ENCODE results near the gene KCNN3. TPM values are rescaled to one million over a fixed set of nuclear protein-coding genes. Genes with fewer than 3 reads are reported as not detected.

The KCNN3 gene
- total RNA-seq, 2 donors from 2014 or later = 0.04 to 0.32 TPM

DNA sequence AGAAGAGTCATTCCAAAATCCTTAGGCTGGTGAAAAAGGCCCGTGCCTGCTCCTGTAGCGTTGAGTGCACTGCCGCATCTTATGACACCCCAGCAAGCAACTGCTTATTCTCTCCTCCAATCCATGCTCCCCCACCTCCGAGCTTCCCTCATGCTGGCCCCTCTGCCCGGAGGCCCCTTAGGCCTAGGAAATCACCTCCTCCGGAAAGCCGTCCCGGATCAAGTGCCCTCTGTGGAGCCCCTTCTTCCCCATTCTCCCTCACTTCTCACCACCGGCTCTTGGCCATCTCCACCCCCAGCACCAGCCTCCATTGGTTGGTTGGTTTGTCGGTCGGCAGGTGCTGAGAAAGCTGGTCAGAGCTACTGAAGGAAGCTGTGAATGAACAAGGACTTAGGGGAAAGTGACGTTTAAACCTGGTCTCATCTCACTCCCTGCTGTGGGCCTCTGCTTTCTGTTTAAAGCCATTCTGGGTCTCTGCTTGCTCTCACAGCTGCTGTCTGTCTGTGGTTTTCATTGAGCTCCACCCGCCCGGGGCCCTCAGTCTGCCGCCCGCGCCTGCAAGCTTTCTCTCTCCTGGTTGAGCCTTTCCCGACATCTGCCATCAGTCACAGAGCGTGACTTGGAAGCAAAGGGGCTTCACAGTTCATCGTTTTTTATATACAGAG is 122.2 kb downstream of the KCNN3 start:
- ATAC-seq = peak; percentile 75 to 83
- peak in 1 of 2 donors; percentile 56 for DNase-seq (ENCODE audit: low spot score in 2 of 2)
- peak overlapping the region; percentile 92 to 95 for H3K27ac Mint-ChIP-seq
- no peaks in the 10 kb centered on the region for H3K36me3 Mint-ChIP-seq
- no peaks in the 10 kb centered on the region for H3K9me3 Mint-ChIP-seq

DNA sequence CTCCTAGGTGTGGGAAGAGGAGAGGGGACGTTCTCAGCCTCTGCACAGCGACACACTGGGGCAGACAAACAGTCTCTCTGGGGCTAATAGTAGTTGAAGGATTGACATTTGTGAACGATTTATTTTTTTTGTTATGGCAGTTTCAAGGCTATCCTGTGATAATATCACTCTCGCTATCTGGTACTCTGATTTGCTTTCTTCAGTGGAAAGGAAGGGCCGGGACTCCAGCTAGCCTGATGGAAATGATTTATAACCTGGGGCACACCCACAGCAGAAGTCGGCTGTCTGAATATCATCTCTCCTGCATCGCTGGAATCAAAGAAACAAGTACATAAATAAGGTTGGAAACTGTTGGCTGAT is 122.7 kb downstream of the KCNN3 start:
- peak overlapping the region; percentile 92 to 95 for H3K27ac Mint-ChIP-seq
- DNase-seq (ENCODE audit: low spot score in 2 of 2) (no peak), ATAC-seq (no peak)
- H3K9me3 Mint-ChIP-seq = no peaks in the 10 kb centered on the region
- H3K36me3 Mint-ChIP-seq = no peaks in the 10 kb centered on the region

DNA sequence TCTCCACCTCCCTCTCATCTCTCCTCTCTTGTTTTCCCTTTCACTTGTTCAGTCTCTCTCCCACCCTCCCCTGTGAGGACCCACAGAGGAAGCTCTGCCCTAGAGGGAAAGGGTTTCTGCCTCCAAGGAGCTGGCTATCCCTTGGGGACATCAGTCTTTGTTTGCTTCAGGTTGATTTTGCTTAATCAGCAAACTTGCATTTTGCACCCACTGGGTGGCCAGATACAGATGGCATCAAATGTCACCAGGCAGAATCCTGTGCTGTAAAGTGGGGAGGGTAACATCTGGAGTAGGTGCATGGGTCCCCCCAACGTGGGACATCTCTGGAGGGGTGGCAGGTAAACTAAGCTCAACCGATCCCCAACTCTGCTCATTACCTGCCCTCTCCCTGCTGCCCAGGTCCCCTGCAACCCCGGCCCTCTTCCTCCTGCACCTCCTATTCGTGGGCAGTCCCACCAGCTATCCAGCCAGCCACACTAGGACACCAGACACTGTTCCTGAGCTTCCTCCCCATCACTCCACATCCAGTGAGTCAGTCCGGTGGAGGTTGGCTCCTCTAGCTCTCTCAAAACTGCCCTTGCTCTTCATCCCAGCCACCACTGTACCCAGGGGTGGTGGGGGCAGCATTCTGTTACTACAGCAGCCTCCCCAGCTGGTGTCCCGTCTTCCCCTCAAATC is 123.3 kb downstream of the KCNN3 start:
- no peaks in the 10 kb centered on the region for H3K36me3 Mint-ChIP-seq
- no peak for ATAC-seq
- DNase-seq (ENCODE audit: low spot score in 2 of 2) = no peak
- H3K9me3 Mint-ChIP-seq = no peaks in the 10 kb centered on the region
- peak overlapping the region in 1 of 2 donors; percentile 92 for H3K27ac Mint-ChIP-seq

DNA sequence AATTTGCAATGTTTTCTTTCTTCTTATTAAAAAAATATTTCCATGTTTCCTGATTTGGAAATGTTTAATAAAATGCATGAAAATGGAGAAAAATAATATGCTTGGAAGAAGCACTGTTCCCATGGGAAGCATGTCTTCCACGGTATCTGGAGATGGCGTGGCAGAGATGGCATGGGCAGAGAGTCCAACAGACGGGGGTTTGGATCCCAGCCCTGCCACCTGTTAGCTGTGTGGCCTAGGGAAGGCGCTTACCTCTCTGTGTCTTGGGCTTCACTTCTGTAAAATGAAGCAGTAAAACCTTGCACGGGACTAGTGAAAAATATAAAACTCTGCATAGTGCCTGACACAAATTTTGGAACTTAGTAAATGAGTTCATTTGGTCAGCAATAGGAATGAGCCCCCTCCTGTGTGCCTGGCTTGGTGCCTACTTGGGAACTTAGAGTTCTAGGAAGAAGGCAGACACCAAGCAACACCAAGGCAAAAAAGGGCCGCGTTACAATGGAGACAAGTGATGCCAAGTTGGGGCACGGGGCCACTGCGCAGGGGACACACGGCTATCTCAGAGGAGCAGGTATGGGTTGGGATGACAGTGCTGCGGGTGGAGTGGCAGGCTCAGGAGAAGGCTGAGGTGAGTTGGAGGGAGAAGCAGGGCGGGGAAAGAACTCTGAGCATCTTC is 124.2 kb downstream of the KCNN3 start:
- ATAC-seq = no peak
- Mint-ChIP-seq H3K9me3 (peaks cover 0 to 4% of the 10 kb centered on the region in 2 donors), H3K27ac (peak overlapping the region in 1 of 2 donors; percentile 5)

DNA sequence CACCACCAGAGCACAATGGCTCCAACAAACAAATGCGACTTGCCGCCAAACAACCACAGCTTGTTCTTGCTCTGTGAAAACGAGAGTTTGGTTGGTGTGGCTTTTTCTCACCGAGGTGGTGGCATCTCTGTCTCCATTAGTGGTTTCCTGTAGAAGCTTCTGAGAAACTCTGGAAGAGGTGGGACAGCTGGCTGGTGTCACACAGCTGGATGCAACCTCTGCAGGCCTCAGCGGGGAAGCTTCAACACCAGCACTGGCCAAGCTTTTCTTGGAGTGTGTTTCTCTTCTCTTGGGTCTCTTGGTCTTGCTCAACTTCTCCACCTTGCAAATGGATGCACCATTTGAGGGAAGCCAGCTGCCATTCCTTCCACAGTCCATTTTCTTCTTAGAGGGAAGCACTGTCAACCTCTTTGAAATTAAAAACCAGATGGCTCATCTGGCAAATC is 124.8 kb downstream of the KCNN3 start:
- Mint-ChIP-seq H3K9me3 (peaks cover 0 to 4% of the 10 kb centered on the region in 2 donors), H3K36me3 (peaks cover 0 to 5% of the 10 kb centered on the region in 2 donors), H3K27ac (peak overlapping the region in 1 of 2 donors; percentile 31)
- ATAC-seq (peak; percentile 29 to 32), DNase-seq (ENCODE audit: low spot score in 2 of 2) (no peak)

More for the DNA sequence above, 124.2 kb downstream of the KCNN3 start:
- DNase-seq (ENCODE audit: low spot score in 2 of 2) = no peak
- peaks cover 0 to 4% of the 10 kb centered on the region in 2 donors for H3K36me3 Mint-ChIP-seq

DNA sequence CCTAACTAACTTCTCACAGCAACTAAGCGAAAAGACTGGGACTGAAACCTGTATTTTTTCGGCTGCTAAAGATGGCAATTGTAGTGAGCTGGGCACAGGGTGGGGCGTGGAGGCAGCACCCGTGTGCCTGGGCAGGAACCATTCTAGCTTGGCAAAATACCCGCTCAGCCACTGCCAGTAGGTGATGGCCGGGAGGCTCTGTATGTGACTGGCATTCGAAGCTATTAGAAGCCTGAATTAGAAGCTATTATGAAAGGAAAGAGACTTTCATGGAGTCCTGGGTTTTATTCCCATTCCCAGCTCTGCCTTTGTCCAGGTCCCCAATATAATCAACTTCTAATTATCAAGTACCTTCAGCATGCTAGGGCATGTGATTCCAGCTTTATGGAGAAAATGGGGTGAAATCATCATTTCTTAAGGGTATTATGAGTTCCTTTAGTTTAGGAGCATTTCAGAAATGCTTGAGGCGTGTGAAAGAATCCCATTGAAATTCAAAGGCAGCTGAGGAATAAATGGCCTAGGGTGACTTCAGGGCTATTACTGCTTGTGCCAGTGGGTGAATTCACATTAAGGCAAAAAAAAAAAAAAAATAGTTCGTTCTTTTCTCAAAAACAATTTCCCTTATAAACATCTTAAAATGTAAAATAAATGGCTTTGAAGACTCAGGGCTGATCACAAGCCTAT is 125.6 kb downstream of the KCNN3 start:
- Mint-ChIP-seq H3K27ac (no peak overlapping the region), H3K9me3 (peaks cover 0 to 4% of the 10 kb centered on the region in 2 donors), H3K36me3 (peaks cover 0 to 5% of the 10 kb centered on the region in 2 donors)
- ATAC-seq (no peak), DNase-seq (ENCODE audit: low spot score in 2 of 2) (no peak)

DNA sequence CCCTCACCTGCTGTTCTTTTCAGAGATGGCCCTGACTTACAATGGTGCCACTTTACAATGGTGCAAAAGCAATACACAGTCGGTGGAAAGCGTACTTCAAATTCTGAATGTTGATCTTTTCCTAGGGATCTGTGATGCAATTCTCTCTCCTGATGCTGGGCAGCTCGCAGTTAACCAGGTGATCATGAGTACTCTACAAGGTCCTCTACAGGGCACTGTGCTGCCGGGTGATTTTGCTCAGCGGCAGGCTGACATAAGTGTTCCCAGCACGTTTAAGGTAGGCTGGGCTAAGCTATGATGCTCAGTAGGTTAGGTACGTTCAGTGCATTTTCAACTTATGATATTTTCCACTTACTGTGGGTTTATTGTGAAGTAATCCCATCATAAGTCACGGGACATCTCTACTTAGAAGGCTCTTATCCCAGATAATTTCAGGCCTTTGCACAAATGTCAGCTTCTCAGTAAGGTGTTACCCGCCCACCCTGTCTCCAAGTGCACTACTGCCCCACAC is 126.5 kb downstream of the KCNN3 start:
- Mint-ChIP-seq H3K9me3 (peaks cover 0 to 4% of the 10 kb centered on the region in 2 donors), H3K27ac (no peak overlapping the region), H3K36me3 (peaks cover 0 to 5% of the 10 kb centered on the region in 2 donors)
- no peak for ATAC-seq
- no peak for DNase-seq (ENCODE audit: low spot score in 2 of 2)

DNA sequence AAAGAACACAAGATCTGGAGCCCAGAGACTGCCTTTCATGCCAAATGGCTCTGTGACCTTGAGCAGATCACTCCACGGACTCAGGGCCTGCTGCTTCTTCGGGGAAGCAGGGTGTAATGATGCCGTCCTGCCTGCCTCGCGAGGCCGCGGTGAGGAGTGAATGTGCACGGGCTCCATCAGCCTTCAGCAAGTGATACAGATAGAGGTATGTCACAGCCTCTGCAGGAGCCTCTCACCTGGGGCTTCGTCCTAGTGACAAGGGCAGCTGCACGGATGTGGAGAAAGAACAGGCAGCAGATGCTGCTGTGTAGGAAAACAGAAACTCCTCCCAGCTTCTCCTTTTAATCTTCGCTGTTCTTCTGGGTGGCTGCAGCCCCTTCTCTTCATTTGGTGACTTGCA is 127.5 kb downstream of the KCNN3 start:
- ATAC-seq (no peak), DNase-seq (ENCODE audit: low spot score in 2 of 2) (no peak)
- Mint-ChIP-seq H3K27ac (no peak overlapping the region), H3K36me3 (peaks cover 0 to 5% of the 10 kb centered on the region in 2 donors), H3K9me3 (peaks cover 0 to 4% of the 10 kb centered on the region in 2 donors)

DNA sequence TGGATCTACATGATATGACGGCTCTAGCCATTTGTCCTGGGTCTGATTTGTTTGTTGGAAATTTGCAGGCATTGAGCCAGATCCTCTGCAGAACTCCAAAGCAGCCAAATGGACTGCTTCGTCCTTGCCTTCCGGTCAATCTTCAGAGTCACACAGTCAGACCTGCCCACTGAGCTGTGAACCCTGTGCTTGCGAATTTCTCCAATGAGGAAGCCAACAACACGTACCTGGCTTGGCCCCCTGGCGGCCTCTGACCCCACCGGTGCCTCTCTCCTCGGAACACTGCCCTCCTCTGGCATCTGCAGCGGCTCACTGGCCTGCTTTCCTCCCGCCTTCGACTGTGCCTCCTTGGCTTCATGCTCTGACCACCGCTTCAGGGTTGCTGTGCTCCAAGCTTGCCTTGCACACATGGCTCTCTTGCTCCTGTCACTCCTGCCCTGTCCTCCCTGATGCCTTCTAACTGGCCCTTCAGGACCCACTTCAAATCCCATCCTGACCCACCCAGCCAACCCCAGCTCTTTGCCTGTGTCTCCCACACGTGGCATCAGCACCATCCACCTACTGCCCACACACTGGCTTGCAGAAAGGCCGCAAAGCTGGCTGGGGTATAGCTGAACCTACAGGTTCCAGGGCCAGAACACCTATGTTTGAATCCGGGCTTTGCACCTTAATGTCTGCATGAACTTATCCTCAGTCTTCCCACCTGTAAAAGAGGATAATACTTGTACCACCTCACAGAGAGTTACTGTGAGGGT is 128.2 kb downstream of the KCNN3 start:
- no peak for ATAC-seq
- H3K27ac Mint-ChIP-seq = no peak overlapping the region
- H3K9me3 Mint-ChIP-seq = peaks cover 0 to 4% of the 10 kb centered on the region in 2 donors
- no peak for DNase-seq (ENCODE audit: low spot score in 2 of 2)
- H3K36me3 Mint-ChIP-seq = peaks cover 0 to 5% of the 10 kb centered on the region in 2 donors

DNA sequence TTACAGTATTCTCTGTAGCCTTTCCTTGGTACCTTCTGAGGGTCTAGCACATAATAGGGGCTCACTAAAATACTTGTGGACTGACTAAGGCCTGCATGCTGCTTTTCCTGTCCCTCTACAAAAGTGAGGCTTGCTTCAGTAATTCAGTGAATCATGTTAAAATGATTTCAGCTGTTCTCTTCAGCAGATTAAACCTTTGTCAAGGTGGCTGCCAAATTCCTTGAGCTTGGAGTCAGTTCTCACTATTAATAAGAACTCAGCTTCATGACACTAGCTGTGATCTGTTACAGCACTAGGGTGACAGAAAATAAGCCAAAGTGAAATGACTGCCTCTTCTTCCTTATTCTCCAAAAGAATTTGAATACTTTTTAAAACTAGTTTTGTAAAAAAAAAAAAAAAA is 128.8 kb downstream of the KCNN3 start:
- Mint-ChIP-seq H3K36me3 (peaks cover 0 to 5% of the 10 kb centered on the region in 2 donors), H3K9me3 (peaks cover 0 to 4% of the 10 kb centered on the region in 2 donors), H3K27ac (no peak overlapping the region)
- ATAC-seq (no peak), DNase-seq (ENCODE audit: low spot score in 2 of 2) (no peak)

DNA sequence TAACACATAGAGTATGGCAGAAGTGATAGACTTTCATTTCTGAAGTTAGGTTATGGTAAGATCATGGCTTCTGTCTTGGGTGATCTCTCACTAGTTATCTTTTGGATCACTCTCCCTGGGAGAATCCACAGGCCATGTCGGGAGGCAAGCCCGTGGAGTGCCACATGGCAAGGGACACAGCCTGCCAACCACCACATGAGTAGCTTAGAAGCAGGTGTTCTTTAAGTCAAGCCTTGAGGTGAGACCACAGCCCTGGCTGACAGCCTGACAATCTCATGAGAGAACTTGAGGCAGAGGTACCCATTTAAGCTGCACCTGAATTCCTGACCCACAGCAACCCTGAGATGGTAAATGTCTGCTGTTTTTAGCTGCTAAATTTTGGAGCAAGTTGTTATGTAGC is 130.4 kb downstream of the KCNN3 start:
- no peak for ATAC-seq
- peaks cover 0 to 5% of the 10 kb centered on the region in 2 donors for H3K36me3 Mint-ChIP-seq
- DNase-seq (ENCODE audit: low spot score in 2 of 2) = no peak
- peaks cover 0 to 4% of the 10 kb centered on the region in 2 donors for H3K9me3 Mint-ChIP-seq
- no peak overlapping the region for H3K27ac Mint-ChIP-seq

DNA sequence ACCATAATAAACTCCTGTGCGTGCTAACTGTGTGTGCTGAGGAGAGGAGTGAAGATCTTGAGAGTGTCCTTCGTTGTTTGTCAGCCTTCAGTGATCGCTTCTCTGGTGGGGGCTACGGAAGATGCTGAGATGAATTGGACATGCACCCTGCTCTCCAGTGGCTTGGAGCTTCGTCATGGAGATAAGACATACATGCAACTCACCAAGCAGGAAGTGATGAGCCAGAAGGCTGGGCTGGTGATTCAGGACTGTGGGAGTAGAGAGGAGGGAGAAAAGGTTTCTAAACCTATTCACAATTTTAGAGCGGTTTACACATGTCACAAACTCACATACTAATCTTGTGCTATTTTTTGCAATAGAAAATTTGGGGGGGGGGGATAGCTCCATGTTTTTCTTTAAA is 133.2 kb downstream of the KCNN3 start:
- DNase-seq (ENCODE audit: low spot score in 2 of 2) (peak in 1 of 2 donors; percentile 49), ATAC-seq (peak; percentile 94 to 99)
- Mint-ChIP-seq H3K9me3 (peaks cover 0 to 4% of the 10 kb centered on the region in 2 donors), H3K27ac (peak overlapping the region; percentile 66 to 78), H3K36me3 (peaks cover 0 to 5% of the 10 kb centered on the region in 2 donors)

DNA sequence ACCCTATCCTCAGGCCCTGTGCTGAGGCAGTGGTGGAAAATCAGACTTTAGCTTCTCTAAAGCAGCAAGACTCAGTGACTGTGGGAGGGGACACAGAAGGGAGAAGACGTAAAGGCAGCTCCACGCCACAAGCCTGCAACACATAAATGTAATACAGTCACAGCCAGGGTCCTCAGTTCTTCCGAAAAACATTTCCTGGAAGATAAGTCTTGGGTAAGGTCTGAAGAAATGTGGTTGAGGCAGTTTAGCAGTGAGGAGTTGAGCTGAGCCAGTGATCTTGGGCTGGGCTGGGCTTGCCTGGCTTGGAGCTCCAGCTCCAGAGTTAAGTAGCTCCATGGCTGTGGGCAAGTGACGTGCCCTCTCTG is 134.3 kb downstream of the KCNN3 start:
- Mint-ChIP-seq H3K36me3 (peaks cover 0 to under 1% of the 10 kb centered on the region in 2 donors), H3K9me3 (no peaks in the 10 kb centered on the region), H3K27ac (peak overlapping the region in 1 of 2 donors; percentile 41)
- no peak for ATAC-seq
- DNase-seq (ENCODE audit: low spot score in 2 of 2) = no peak

DNA sequence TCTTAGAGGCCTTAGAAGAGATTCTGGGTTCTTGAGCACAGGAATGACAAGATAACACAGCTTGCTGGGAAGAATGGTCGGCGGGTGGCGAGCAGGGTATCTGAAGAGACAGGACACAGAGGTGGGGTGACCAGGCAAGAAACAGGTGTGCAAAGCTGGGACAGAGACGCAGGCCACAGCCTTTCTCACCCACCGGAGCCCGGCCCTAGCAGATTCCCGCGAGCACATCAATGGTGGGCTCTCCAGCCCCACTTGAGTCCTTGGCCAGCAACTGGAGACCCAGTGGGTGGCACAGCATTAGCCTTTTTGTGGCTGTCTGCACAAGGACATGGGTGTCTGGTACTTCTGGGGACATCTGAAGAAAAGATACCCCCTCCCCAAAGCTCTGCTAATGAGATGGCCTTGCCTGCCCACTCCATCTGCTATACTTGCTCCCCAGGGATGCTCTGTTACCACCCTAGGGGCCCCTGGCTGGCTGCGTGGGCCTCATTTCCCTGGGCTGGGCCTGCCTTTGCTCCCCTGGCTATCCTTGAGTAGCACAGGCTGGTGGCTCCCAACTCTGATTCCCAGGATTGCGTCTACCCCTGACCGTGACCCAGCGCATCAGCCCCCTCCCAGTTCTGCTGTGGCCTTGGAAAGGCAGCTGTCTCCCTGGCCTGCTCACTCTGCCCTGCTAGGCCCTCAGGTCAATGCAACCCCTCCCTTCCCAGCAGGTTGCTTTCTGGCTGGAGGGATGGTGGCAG is 134.8 kb downstream of the KCNN3 start:
- DNase-seq (ENCODE audit: low spot score in 2 of 2) (no peak), ATAC-seq (no peak)
- no peaks in the 10 kb centered on the region for H3K36me3 Mint-ChIP-seq
- H3K9me3 Mint-ChIP-seq = no peaks in the 10 kb centered on the region
- H3K27ac Mint-ChIP-seq = peak overlapping the region in 1 of 2 donors; percentile 41

DNA sequence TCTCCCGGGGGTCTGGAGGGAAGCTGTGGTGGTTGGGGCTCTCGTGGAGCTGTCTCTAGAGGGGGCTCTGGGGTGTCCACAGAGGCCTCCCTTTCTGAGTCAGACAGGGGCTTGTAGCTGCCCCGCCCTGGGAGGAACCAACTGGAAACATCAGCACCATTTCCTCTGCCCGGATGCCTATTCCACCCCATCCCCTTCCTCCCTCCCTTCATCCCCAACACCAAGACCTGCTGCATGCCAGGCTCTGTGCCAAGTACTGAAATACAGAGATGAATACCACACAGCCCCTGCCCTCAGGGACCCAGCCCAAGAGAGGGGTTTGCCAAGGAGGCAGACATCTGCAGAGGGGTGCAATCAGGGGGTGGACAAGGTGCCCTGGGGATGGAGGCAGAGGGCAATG is 136.5 kb downstream of the KCNN3 start:
- Mint-ChIP-seq H3K9me3 (no peaks in the 10 kb centered on the region), H3K27ac (no peak overlapping the region), H3K36me3 (no peaks in the 10 kb centered on the region)
- no peak for ATAC-seq
- no peak for DNase-seq (ENCODE audit: low spot score in 2 of 2)
